GM21423 (cell line): Measurements from ENCODE around the gene RBP3.

ENCODE experiments used
- ATAC-seq: cut with Tn5 transposase; IDR thresholded peaks from one replicate; pipeline ENCODE4 v1.9.1; 2021; ENCODE audit warnings: mild to moderate bottlenecking, moderate library complexity; ENCODE audit not compliant: unreplicated experiment

The RBP3 gene

GRCh38 chr10:47336387-47337134, 11.6 kb upstream of the RBP3 start:
- no peak for ATAC-seq

- ATAC-seq: no peak
Measured at GRCh38 chr10:47337310-47337709, 10.9 kb upstream of the RBP3 start.

- no peak for ATAC-seq
Measured at GRCh38 chr10:47339186-47339735, 8.9 kb upstream of the RBP3 start.

- ATAC-seq: no peak
Measured at GRCh38 chr10:47339759-47340607, 8.2 kb upstream of the RBP3 start.

GRCh38 chr10:47340608-47341170, 7.5 kb upstream of the RBP3 start:
- ATAC-seq: no peak

- no peak for ATAC-seq
Measured at GRCh38 chr10:47344996-47345870, 2.9 kb upstream of the RBP3 start.

GRCh38 chr10:47346581-47347302, 1.4 kb upstream of the RBP3 start:
- ATAC-seq: no peak

GRCh38 chr10:47347303-47347675, 874 bp upstream of the RBP3 start:
- no peak for ATAC-seq

GRCh38 chr10:47348661-47349470, 703 bp downstream of the RBP3 start:
- ATAC-seq: no peak

- ATAC-seq: no peak
Measured at GRCh38 chr10:47349516-47349915, 1.4 kb downstream of the RBP3 start.

GRCh38 chr10:47349941-47350371, 1.8 kb downstream of the RBP3 start:
- ATAC-seq: no peak

GRCh38 chr10:47350671-47351640, 2.8 kb downstream of the RBP3 start:
- ATAC-seq: no peak

- no peak for ATAC-seq
Measured at GRCh38 chr10:47351899-47352815, 4.0 kb downstream of the RBP3 start.

- ATAC-seq: no peak
Measured at GRCh38 chr10:47353351-47353750, 5.2 kb downstream of the RBP3 start.

GRCh38 chr10:47354165-47354564, 6.0 kb downstream of the RBP3 start:
- ATAC-seq: no peak

GRCh38 chr10:47354900-47355299, 6.7 kb downstream of the RBP3 start:
- ATAC-seq: no peak

- no peak for ATAC-seq
Measured at GRCh38 chr10:47356708-47357107, 8.5 kb downstream of the RBP3 start.
